ENCODE results near the gene UGP2. TPM values are rescaled to one million over a fixed set of nuclear protein-coding genes. Genes with fewer than 3 reads are reported as not detected.
"Not testable (repeated sequence)": the region's sequence is repeated elsewhere in the genome, so short reads cannot be mapped to it uniquely, and the experiment has no call there.

UGP2 gene
- total RNA-seq, 1 donor = 221 TPM

DNA sequence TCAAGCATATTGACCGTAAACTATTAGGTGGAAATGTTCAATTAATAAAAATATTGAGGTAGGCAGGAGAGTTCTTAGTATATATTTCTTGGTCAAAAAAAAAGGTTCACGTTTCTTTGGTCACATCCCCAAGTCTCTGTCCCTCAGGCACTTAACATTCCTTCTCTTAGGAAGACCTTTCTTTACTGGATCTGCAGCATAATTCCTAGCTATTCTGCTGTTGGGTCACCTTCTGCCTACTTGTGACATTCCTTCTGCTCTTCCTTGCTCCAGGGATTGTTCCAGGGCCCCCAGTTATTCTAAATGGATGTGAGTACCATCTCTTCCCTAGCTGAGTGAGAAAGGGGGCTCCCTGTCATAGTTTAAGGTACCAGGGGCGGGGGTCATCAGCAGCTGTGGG is 4.2 kb downstream of the UGP2 start:
- no peak for DNase-seq (ENCODE audit: low read depth)
- H3K4me3 ChIP-seq (ENCODE audit: low read depth, low read length) = no peak overlapping the region
- TF ChIP-seq CTCF (IDR thresholded peaks at IDR 0.05; ENCODE audit: insufficient read depth, low read depth, low read length) = no peak

DNA sequence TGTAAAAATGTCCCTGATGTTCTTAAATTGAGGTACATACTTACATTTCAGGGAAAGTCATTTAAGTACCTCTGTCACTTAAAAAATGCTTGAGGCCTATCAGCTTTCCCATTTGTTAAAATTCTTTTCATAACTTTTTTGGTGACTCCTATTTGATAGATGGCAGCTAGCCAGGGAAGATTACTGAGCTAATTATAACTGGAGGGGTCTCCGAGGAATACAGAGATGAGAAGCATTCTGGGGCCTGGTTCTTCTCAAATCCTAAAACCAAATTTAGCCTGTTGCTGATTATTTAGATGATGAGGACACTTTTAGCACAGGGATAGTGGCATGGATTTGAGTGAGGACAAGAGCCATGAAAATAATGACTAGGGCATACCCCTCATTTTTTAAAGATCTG is 4.8 kb downstream of the UGP2 start:
- no peak for TF ChIP-seq CTCF (IDR thresholded peaks at IDR 0.05; ENCODE audit: insufficient read depth, low read depth, low read length)
- no peak overlapping the region for H3K4me3 ChIP-seq (ENCODE audit: low read depth, low read length)
- DNase-seq (ENCODE audit: low read depth) = no peak

GRCh38 chr2:63847571-63847970 is 5.9 kb downstream of the UGP2 start:
- H3K4me3 ChIP-seq (ENCODE audit: low read depth, low read length); DNase-seq (ENCODE audit: low read depth): not testable (repeated sequence)

DNA sequence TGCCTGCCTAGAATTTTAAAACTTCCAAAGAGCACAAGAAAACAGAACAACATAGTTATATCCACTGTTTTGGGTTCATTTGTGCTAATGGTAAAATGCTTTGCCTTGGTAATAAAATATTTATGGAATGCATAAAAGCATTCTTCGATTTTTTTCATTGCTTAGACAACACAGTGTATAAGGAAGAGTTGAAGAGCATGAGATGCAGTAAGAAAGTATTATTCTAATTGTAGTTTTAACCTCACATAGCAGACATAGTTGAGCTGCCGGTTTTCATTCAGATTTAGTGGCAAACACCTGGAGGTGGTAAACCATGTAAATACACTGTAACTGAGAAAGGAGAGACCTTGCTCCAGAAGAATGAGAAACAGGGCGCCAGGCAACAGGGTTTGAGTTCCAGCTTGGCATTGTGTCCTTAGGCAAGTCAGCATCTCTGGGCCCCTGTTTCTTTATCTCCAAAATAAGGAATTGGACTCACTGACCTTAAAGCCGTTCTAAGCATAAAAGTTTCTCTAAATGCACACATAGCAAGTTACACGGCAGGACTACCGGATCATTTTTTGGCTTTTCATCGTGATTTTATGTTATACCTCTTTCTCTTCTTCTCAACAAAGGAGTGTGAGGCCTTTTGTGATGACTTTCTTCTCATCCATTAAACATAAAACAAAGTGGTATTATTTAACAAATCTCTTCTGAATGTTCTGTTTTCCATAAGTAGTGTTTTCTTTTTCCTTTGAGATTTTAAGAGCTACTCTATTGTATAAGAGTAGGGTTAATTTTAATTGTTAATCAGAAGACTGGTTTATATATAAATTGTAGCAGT is 7.9 kb downstream of the UGP2 start:
- TF ChIP-seq CTCF (IDR thresholded peaks at IDR 0.05; ENCODE audit: insufficient read depth, low read depth, low read length) = no peak
- peak overlapping the region; percentile 7 for H3K4me3 ChIP-seq (ENCODE audit: low read depth, low read length)
- DNase-seq (ENCODE audit: low read depth) = no peak

DNA sequence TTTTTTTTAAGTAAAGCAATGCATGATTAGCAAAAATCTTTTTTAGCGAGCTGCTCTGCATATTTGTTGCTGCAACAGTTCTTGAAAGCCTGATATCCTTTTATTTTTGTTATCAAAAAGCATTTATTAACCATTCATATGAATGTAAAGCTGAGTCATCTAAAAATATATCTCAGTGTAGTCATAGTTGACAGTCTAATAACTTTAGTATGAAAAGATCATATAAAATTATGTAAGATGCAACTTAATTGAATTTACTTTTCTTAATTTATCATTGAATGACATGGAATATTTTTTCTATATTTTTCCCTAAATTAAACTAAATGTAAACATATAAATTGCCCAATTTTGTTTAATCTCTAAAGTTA is 8.5 kb downstream of the UGP2 start:
- no peak for TF ChIP-seq CTCF (IDR thresholded peaks at IDR 0.05; ENCODE audit: insufficient read depth, low read depth, low read length)
- no peak for DNase-seq (ENCODE audit: low read depth)
- no peak overlapping the region for H3K4me3 ChIP-seq (ENCODE audit: low read depth, low read length)

- no peak overlapping the region for H3K4me3 ChIP-seq (ENCODE audit: low read depth, low read length)
- DNase-seq (ENCODE audit: low read depth) = no peak
- TF ChIP-seq CTCF (IDR thresholded peaks at IDR 0.05; ENCODE audit: insufficient read depth, low read depth, low read length) = no peak
These were observed 9.0 kb downstream of the UGP2 start for GRCh38 chr2:63850649-63851048.

DNA sequence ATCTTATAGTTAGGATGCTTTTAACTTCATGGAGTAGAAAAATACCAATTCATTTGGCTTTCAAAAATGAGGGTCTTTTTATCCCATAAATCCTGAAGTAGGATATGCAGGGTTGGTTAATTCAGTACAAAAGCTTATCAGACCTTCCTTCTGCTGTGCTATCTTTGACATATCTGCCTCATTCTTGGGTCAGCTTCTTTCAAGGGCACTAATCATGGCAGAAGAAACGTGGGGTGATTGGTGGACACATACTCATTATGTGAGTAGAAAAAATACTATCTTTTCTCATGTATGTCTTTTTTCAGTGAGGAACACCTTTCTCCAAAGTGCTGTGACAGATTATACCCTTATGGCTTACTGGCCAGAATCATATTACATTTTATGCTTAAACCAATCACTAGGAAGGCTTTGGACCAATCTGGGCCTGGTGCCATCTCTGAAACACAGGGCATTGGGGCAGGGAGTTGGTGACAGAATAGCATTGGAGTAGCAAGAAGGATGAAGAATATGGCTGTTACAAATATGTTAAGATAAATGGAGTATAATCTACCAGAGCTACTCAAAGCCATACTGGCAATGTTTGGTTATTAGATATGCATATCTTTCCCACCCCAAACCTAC is 10.1 kb downstream of the UGP2 start:
- no peak overlapping the region for H3K4me3 ChIP-seq (ENCODE audit: low read depth, low read length)
- DNase-seq (ENCODE audit: low read depth) = no peak
- TF ChIP-seq CTCF (IDR thresholded peaks at IDR 0.05; ENCODE audit: insufficient read depth, low read depth, low read length) = no peak

Measured in fibroblast of villous mesenchyme (primary cell).